ENCODE results near the gene B3GNT7. TPM values are rescaled to one million over a fixed set of nuclear protein-coding genes. Genes with fewer than 3 reads are reported as not detected.

B3GNT7 gene
- total RNA-seq, 1 donor from 2014 or later = 1.8 TPM

- Mint-ChIP-seq H3K9me3 (ENCODE audit: low read depth) (no peaks in the 10 kb centered on the region), H3K36me3 (ENCODE audit: low read depth) (peaks cover 4% of the 10 kb centered on the region), H3K27ac (ENCODE audit: unreplicated experiment) (no peak overlapping the region), H3K4me3 (ENCODE audit: unreplicated experiment) (no peak overlapping the region), H3K4me1 (ENCODE audit: low read depth) (peaks cover 8% of the 10 kb centered on the region), H3K27me3 (ENCODE audit: low read depth) (no peaks in the 10 kb centered on the region)
- TF ChIP-seq CTCF (IDR thresholded peaks at IDR 0.05) = no peak
- no peak for DNase-seq (ENCODE audit: low spot score)
Measured at GRCh38 chr2:231356466-231356844, 39.1 kb upstream of the B3GNT7 start.

GRCh38 chr2:231357048-231357447 is 38.5 kb upstream of the B3GNT7 start:
- Mint-ChIP-seq H3K9me3 (ENCODE audit: low read depth) (no peaks in the 10 kb centered on the region), H3K27ac (ENCODE audit: unreplicated experiment) (no peak overlapping the region)

GRCh38 chr2:231357931-231358330 is 37.6 kb upstream of the B3GNT7 start:
- Mint-ChIP-seq H3K4me3 (ENCODE audit: unreplicated experiment) (no peak overlapping the region), H3K27ac (ENCODE audit: unreplicated experiment) (peak overlapping the region; percentile 12), H3K36me3 (ENCODE audit: low read depth) (peaks cover 11% of the 10 kb centered on the region), H3K4me1 (ENCODE audit: low read depth) (peaks cover 8% of the 10 kb centered on the region), H3K27me3 (ENCODE audit: low read depth) (no peaks in the 10 kb centered on the region), H3K9me3 (ENCODE audit: low read depth) (no peaks in the 10 kb centered on the region)
- DNase-seq (ENCODE audit: low spot score) = no peak
- TF ChIP-seq CTCF (IDR thresholded peaks at IDR 0.05) = no peak

More at GRCh38 chr2:231357048-231357447, 38.5 kb upstream of the B3GNT7 start:
- Mint-ChIP-seq H3K27me3 (ENCODE audit: low read depth) (no peaks in the 10 kb centered on the region), H3K4me3 (ENCODE audit: unreplicated experiment) (no peak overlapping the region), H3K4me1 (ENCODE audit: low read depth) (peaks cover 8% of the 10 kb centered on the region), H3K36me3 (ENCODE audit: low read depth) (peaks cover 7% of the 10 kb centered on the region)
- no peak for TF ChIP-seq CTCF (IDR thresholded peaks at IDR 0.05)
- DNase-seq (ENCODE audit: low spot score) = peak; percentile 75

- H3K4me1 Mint-ChIP-seq (ENCODE audit: low read depth) = peaks cover 12% of the 10 kb centered on the region
- peaks cover 13% of the 10 kb centered on the region for H3K36me3 Mint-ChIP-seq (ENCODE audit: low read depth)
- H3K9me3 Mint-ChIP-seq (ENCODE audit: low read depth) = no peaks in the 10 kb centered on the region
- peak; percentile 46 for DNase-seq (ENCODE audit: low spot score)
- H3K4me3 Mint-ChIP-seq (ENCODE audit: unreplicated experiment) = no peak overlapping the region
- no peak for TF ChIP-seq CTCF (IDR thresholded peaks at IDR 0.05)
- H3K27me3 Mint-ChIP-seq (ENCODE audit: low read depth) = no peaks in the 10 kb centered on the region
- H3K27ac Mint-ChIP-seq (ENCODE audit: unreplicated experiment) = peak overlapping the region; percentile 41
Measured at GRCh38 chr2:231359441-231359840, 36.1 kb upstream of the B3GNT7 start.

GRCh38 chr2:231359948-231360347 is 35.6 kb upstream of the B3GNT7 start:
- peaks cover 17% of the 10 kb centered on the region for H3K4me1 Mint-ChIP-seq (ENCODE audit: low read depth)
- no peak overlapping the region for H3K27ac Mint-ChIP-seq (ENCODE audit: unreplicated experiment)
- H3K9me3 Mint-ChIP-seq (ENCODE audit: low read depth) = no peaks in the 10 kb centered on the region
- peaks cover 13% of the 10 kb centered on the region for H3K36me3 Mint-ChIP-seq (ENCODE audit: low read depth)
- peak; percentile 61 for DNase-seq (ENCODE audit: low spot score)
- H3K4me3 Mint-ChIP-seq (ENCODE audit: unreplicated experiment) = no peak overlapping the region
- TF ChIP-seq CTCF (IDR thresholded peaks at IDR 0.05) = no peak
- H3K27me3 Mint-ChIP-seq (ENCODE audit: low read depth) = no peaks in the 10 kb centered on the region
